SK-N-SH (cell line): ENCODE data around the gene ACOT9.

Experiments used
- EZH2phosphoT487 ChIP-seq: fragments of 200-600 bp; sonication (generic); IDR thresholded peaks from 2 replicates; pipeline ENCODE4 v1.6.1; 2017; ENCODE audit warnings: low read depth, mixed run types, mild to moderate bottlenecking, antibody characterized with exemption, moderate library complexity, borderline replicate concordance
- RCOR1 ChIP-seq: fragments of 150-350 bp; IDR thresholded peaks from 2 replicates; pipeline ENCODE4 v1.6.1; 2017; ENCODE audit warnings: antibody characterized with exemption, low read length
- YY1 ChIP-seq: IDR thresholded peaks from 2 replicates; pipeline ENCODE4 v1.4.0; 2012; ENCODE audit warnings: low read depth, mild to moderate bottlenecking
- TF ChIP-seq, protein P1 (sequence below): IDR thresholded peaks from 2 replicates; pipeline ENCODE4 v1.4.0; 2012; ENCODE audit warnings: low read depth
- TF ChIP-seq, protein P2 (sequence below): fragments of 200-600 bp; sonication (generic); IDR thresholded peaks from 2 replicates; pipeline ENCODE4 v1.6.1; 2017; ENCODE audit warnings: antibody characterized with exemption, mild to moderate bottlenecking, moderate library complexity

- TF ChIP-seq, protein P1, sequence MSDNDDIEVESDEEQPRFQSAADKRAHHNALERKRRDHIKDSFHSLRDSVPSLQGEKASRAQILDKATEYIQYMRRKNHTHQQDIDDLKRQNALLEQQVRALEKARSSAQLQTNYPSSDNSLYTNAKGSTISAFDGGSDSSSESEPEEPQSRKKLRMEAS = no peak
- TF ChIP-seq, protein P2, sequence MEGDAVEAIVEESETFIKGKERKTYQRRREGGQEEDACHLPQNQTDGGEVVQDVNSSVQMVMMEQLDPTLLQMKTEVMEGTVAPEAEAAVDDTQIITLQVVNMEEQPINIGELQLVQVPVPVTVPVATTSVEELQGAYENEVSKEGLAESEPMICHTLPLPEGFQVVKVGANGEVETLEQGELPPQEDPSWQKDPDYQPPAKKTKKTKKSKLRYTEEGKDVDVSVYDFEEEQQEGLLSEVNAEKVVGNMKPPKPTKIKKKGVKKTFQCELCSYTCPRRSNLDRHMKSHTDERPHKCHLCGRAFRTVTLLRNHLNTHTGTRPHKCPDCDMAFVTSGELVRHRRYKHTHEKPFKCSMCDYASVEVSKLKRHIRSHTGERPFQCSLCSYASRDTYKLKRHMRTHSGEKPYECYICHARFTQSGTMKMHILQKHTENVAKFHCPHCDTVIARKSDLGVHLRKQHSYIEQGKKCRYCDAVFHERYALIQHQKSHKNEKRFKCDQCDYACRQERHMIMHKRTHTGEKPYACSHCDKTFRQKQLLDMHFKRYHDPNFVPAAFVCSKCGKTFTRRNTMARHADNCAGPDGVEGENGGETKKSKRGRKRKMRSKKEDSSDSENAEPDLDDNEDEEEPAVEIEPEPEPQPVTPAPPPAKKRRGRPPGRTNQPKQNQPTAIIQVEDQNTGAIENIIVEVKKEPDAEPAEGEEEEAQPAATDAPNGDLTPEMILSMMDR = no peak
- TF ChIP-seq RCOR1 = no peak
- TF ChIP-seq YY1 = no peak
- TF ChIP-seq EZH2phosphoT487 = no peak
Observed at GRCh38 chrX:23745786-23746185, 2.7 kb upstream of the ACOT9 start.
